Smooth muscle cell of the brain vasculature (primary cell): ENCODE results near the gene SLC25A39.
A peak's percentile ranks its signal among the peaks of the same experiment; 100 is the strongest.

Experiments
- DNase-seq: peaks from one replicate; pipeline ENCODE4 v3.0.0-alpha.2; 2012; ENCODE audit warnings: low read depth, low spot score

SLC25A39 gene

GRCh38 chr17:44314524-44314868, 10.1 kb downstream of the SLC25A39 start:
- no peak for DNase-seq

GRCh38 chr17:44314031-44314430, 10.6 kb downstream of the SLC25A39 start:
- DNase-seq: no peak

GRCh38 chr17:44312396-44313104, 12.1 kb downstream of the SLC25A39 start:
- no peak for DNase-seq

- no peak for DNase-seq
These were observed 13.0 kb downstream of the SLC25A39 start for GRCh38 chr17:44311562-44312181.

- no peak for DNase-seq
These were observed 13.8 kb downstream of the SLC25A39 start for GRCh38 chr17:44310609-44311376.

GRCh38 chr17:44310188-44310587, 14.4 kb downstream of the SLC25A39 start:
- DNase-seq: no peak

GRCh38 chr17:44309472-44309871, 15.2 kb downstream of the SLC25A39 start:
- no peak for DNase-seq

GRCh38 chr17:44308865-44309264, 15.8 kb downstream of the SLC25A39 start:
- no peak for DNase-seq

- peak; percentile 17 for DNase-seq
These were observed 16.3 kb downstream of the SLC25A39 start, which contains the start of gene RUNDC3A for GRCh38 chr17:44308320-44308818. Gene RUNDC3A, plus strand, starts transcription at chr17:44308601. Its CDS starts 232 bp downstream, at chr17:44308833.

- DNase-seq: no peak
These were observed 17.0 kb downstream of the SLC25A39 start for GRCh38 chr17:44307387-44308186.

GRCh38 chr17:44304651-44305050, 20.0 kb downstream of the SLC25A39 start:
- DNase-seq: no peak

- DNase-seq: no peak
These were observed 26.6 kb downstream of the SLC25A39 start for GRCh38 chr17:44297975-44298374.

GRCh38 chr17:44293509-44294226, 31.0 kb downstream of the SLC25A39 start:
- DNase-seq: no peak

GRCh38 chr17:44287651-44288050, 37.0 kb downstream of the SLC25A39 start:
- no peak for DNase-seq

- DNase-seq: no peak
These were observed 40.6 kb downstream of the SLC25A39 start for GRCh38 chr17:44284024-44284400.

- no peak for DNase-seq
These were observed 41.1 kb downstream of the SLC25A39 start for GRCh38 chr17:44283344-44284023.

- no peak for DNase-seq
These were observed 42.4 kb downstream of the SLC25A39 start for GRCh38 chr17:44282264-44282663.

GRCh38 chr17:44281570-44281969, 43.1 kb downstream of the SLC25A39 start:
- no peak for DNase-seq

GRCh38 chr17:44280392-44280937, 44.2 kb downstream of the SLC25A39 start:
- DNase-seq: no peak
